ENCODE results near the gene ANTXR2. TPM values are rescaled to one million over a fixed set of nuclear protein-coding genes. Genes with fewer than 3 reads are reported as not detected.

Gene ANTXR2
- total RNA-seq, 1 donor from 2014 or later = 61.7 TPM

DNA sequence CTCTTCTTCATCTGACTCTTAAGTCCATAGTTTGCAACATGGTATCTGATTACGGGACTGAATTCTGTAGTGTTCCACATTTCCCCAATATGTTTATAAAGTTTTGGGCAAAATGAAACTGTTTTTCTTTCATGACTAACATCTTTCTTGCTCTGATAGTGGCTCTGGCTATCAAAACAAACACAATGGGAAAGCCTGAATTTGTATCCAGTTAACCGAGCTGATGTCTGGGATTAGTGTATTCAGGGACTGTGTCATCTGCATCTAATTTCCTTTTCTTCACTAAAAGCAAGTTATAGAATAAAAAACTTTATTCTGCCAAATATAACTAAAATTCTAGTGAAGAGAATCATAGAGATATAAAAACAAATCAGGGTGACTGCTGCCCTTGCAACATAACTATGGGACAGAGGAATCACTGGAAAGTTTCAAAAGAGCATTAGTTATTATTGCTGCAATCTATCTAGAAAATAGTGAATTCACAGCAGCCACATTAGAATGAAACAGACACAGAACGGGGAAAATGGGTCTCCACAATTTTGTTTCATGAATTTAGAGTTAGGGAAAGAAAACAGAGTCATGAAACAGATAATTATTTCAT is 61.3 kb downstream of the ANTXR2 start:
- H3K27ac Mint-ChIP-seq = no peak overlapping the region
- no peaks in the 10 kb centered on the region for H3K27me3 Mint-ChIP-seq (ENCODE audit: low read depth)
- no peak for DNase-seq (ENCODE audit: low spot score in 2 of 2, unreplicated experiment in 2 of 2)
- peaks cover 16% of the 10 kb centered on the region for H3K36me3 Mint-ChIP-seq
- H3K9me3 Mint-ChIP-seq = no peaks in the 10 kb centered on the region
- TF ChIP-seq, protein P1, sequence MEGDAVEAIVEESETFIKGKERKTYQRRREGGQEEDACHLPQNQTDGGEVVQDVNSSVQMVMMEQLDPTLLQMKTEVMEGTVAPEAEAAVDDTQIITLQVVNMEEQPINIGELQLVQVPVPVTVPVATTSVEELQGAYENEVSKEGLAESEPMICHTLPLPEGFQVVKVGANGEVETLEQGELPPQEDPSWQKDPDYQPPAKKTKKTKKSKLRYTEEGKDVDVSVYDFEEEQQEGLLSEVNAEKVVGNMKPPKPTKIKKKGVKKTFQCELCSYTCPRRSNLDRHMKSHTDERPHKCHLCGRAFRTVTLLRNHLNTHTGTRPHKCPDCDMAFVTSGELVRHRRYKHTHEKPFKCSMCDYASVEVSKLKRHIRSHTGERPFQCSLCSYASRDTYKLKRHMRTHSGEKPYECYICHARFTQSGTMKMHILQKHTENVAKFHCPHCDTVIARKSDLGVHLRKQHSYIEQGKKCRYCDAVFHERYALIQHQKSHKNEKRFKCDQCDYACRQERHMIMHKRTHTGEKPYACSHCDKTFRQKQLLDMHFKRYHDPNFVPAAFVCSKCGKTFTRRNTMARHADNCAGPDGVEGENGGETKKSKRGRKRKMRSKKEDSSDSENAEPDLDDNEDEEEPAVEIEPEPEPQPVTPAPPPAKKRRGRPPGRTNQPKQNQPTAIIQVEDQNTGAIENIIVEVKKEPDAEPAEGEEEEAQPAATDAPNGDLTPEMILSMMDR (IDR thresholded peaks at IDR 0.05; ENCODE audit: unreplicated experiment) = no peak
- no peak overlapping the region for H3K4me3 Mint-ChIP-seq
- peaks cover 13% of the 10 kb centered on the region for H3K4me1 Mint-ChIP-seq

DNA sequence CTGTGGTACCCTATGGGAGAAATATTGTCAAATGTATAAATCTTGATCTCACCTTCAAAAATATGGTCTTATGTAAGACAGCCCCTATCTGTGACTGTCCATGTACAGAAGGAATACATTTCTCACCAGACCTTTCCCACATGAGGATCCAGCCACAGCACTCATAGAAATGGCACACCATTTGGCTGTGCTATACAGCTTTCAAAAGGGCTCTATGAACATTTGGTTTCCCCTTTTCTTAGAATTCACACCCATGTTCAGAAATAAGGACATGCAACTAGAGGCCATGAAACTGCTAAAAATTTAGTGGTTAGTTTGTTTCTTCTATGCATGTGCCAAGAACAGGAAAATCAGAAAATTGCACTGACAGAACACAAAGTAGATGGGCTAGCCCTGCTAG is 62.7 kb downstream of the ANTXR2 start:
- Mint-ChIP-seq H3K4me3 (no peak overlapping the region), H3K27ac (no peak overlapping the region), H3K9me3 (no peaks in the 10 kb centered on the region), H3K27me3 (ENCODE audit: low read depth) (no peaks in the 10 kb centered on the region), H3K36me3 (peaks cover 24% of the 10 kb centered on the region), H3K4me1 (peaks cover 13% of the 10 kb centered on the region)
- TF ChIP-seq, protein P1 (IDR thresholded peaks at IDR 0.05; ENCODE audit: unreplicated experiment) = no peak
- no peak for DNase-seq (ENCODE audit: low spot score in 2 of 2, unreplicated experiment in 2 of 2)

DNA sequence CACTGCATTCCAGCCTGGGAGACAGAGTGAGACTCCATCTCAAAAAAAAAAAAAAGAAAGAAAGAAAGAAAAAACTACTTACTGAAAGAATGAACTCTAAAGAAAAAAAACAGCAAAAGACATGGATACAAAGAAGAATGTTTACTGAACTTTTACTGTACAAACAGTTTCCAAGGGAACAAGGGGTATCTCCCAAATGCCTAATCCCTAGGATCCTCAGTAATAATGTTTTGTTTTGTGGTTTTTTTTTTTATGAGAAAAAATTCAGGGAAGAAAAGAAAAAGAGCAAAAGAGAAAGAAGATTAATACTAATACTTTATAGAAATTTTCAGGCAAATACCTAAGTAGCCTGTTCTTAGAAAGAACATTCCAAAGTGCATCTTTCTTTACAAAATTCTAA is 63.2 kb downstream of the ANTXR2 start:
- H3K36me3 Mint-ChIP-seq = peaks cover 26% of the 10 kb centered on the region
- H3K27ac Mint-ChIP-seq = no peak overlapping the region
- H3K9me3 Mint-ChIP-seq = peaks cover under 1% of the 10 kb centered on the region
- TF ChIP-seq, protein P1 (IDR thresholded peaks at IDR 0.05; ENCODE audit: unreplicated experiment) = no peak
- no peaks in the 10 kb centered on the region for H3K27me3 Mint-ChIP-seq (ENCODE audit: low read depth)
- no peak overlapping the region for H3K4me3 Mint-ChIP-seq
- DNase-seq (ENCODE audit: low spot score in 2 of 2, unreplicated experiment in 2 of 2) = no peak
- peaks cover 13% of the 10 kb centered on the region for H3K4me1 Mint-ChIP-seq

DNA sequence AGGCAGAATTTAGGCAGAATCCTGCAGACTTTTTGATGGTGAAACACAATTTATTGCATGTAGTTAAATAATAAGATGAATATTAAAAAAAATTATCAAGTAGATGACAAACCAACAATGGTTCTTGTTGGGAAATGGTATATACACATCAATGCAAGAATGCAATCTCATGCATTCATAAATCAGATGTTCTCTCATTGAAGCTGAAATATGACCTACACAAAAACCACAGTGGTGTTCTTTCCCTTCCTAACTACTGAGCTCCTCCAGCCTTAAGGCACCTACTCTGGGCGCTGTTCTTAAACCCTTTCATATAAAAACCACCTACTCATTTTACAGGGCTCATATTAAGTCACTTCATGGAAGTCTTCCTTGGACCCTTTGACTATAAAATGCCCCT is 64.1 kb downstream of the ANTXR2 start:
- peaks cover 32% of the 10 kb centered on the region for H3K36me3 Mint-ChIP-seq
- no peaks in the 10 kb centered on the region for H3K27me3 Mint-ChIP-seq (ENCODE audit: low read depth)
- H3K9me3 Mint-ChIP-seq = peaks cover 7% of the 10 kb centered on the region
- H3K27ac Mint-ChIP-seq = no peak overlapping the region
- H3K4me3 Mint-ChIP-seq = no peak overlapping the region
- TF ChIP-seq, protein P1 (IDR thresholded peaks at IDR 0.05; ENCODE audit: unreplicated experiment) = no peak
- DNase-seq (ENCODE audit: low spot score in 2 of 2, unreplicated experiment in 2 of 2) = no peak
- H3K4me1 Mint-ChIP-seq = peaks cover 13% of the 10 kb centered on the region

DNA sequence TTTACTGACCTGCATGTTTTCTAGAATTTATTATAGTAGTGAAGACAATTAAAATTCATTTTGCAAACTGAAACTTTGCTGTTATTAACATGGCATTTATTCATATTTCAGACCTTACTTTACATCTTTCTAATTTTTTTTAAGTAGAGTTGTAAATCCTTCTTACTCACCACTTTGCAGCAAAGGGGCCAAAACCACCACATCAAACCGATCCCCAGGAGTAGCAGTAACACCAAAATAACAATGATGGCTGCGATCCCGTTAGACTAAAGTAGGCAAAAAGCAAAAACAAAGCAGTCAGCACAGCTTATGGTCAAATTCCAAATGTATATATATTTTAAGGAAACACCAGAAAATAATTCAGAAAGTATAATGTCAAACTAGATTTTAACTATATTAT is 64.7 kb downstream of the ANTXR2 start:
- Mint-ChIP-seq H3K4me1 (peaks cover 13% of the 10 kb centered on the region), H3K9me3 (peaks cover 10% of the 10 kb centered on the region), H3K27me3 (ENCODE audit: low read depth) (no peaks in the 10 kb centered on the region), H3K36me3 (peaks cover 32% of the 10 kb centered on the region), H3K4me3 (no peak overlapping the region), H3K27ac (no peak overlapping the region)
- TF ChIP-seq, protein P1 (IDR thresholded peaks at IDR 0.05; ENCODE audit: unreplicated experiment) = no peak
- no peak for DNase-seq (ENCODE audit: low spot score in 2 of 2, unreplicated experiment in 2 of 2)

DNA sequence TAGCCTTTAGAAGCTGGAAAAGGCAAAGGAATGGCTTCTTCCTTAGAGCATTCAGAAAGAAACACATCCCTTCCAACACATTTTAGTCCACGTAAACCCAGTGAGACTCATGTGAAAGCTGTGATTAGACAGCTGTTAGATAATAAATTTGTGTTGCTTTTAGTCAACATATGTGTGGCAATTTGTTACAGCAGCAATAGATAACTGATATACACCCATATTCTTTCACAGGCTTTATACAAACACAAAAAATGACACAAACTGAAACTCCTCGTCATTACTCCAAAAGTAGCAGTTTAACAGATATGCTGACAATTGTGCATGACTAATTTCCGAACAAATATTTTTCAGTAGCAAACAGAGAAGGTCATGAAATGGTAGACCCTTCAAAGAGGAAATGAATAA is 65.3 kb downstream of the ANTXR2 start:
- Mint-ChIP-seq H3K27ac (no peak overlapping the region), H3K36me3 (peaks cover 34% of the 10 kb centered on the region), H3K9me3 (peaks cover 10% of the 10 kb centered on the region), H3K4me1 (peaks cover 13% of the 10 kb centered on the region), H3K27me3 (ENCODE audit: low read depth) (no peaks in the 10 kb centered on the region), H3K4me3 (no peak overlapping the region)
- DNase-seq (ENCODE audit: low spot score in 2 of 2, unreplicated experiment in 2 of 2) = no peak
- TF ChIP-seq, protein P1 (IDR thresholded peaks at IDR 0.05; ENCODE audit: unreplicated experiment) = no peak

Measured in mesothelial cell of epicardium (in vitro differentiated cells).